OCI-LY1 (cell line): ENCODE results near the gene GPATCH4.

Experiments used
- H2AFZ ChIP-seq: fragments of 200-600 bp; sonication (generic), shearing (Covaris generic); 2 replicates; pipeline ENCODE4 v1.6.0; 2014; ENCODE audit warnings: antibody characterized with exemption, mild to moderate bottlenecking, low read length
- H3F3A ChIP-seq: fragments of 200-600 bp; sonication (generic), shearing (Covaris generic); 2 replicates; pipeline ENCODE4 v1.6.0; 2014; ENCODE audit warnings: mild to moderate bottlenecking, antibody characterized with exemption, low read length, moderate library complexity; ENCODE audit not compliant: insufficient read depth
- H3K27ac ChIP-seq: fragments of 200-600 bp; sonication (generic); 2 replicates; pipeline ENCODE4 v1.5.1; 2014; ENCODE audit warnings: low read length, mixed run types, mild to moderate bottlenecking, low read depth; ENCODE audit not compliant: poor library complexity, severe bottlenecking
- H3K27me3 ChIP-seq: fragments of 200-600 bp; sonication (generic); 2 replicates; pipeline ENCODE4 v1.6.0; 2014; ENCODE audit warnings: antibody characterized with exemption, mild to moderate bottlenecking, low read length, moderate library complexity; ENCODE audit not compliant: insufficient read depth
- H3K36me3 ChIP-seq: fragments of 200-600 bp; sonication (generic); 2 replicates; pipeline ENCODE4 v1.6.1; 2014; ENCODE audit warnings: mild to moderate bottlenecking, antibody characterized with exemption, low read length, moderate library complexity, mixed read lengths; ENCODE audit not compliant: insufficient read depth
- H3K4me1 ChIP-seq: fragments of 200-600 bp; sonication (generic); 2 replicates; pipeline ENCODE4 v1.5.1; 2014; ENCODE audit warnings: mild to moderate bottlenecking, low read length, moderate library complexity; ENCODE audit not compliant: insufficient read depth, severe bottlenecking
- H3K4me2 ChIP-seq: fragments of 200-600 bp; sonication (generic), shearing (Covaris generic); 2 replicates; pipeline ENCODE4 v1.6.1; 2014; ENCODE audit warnings: low read length
- H3K4me3 ChIP-seq: fragments of 200-600 bp; sonication (generic); 2 replicates; pipeline ENCODE4 v1.5.1; 2014; ENCODE audit warnings: low read length, low read depth, mild to moderate bottlenecking, mixed read lengths; ENCODE audit not compliant: poor library complexity, severe bottlenecking
- H3K79me2 ChIP-seq: fragments of 200-600 bp; shearing (Covaris generic); 2 replicates; pipeline ENCODE4 v1.6.1; 2016; ENCODE audit warnings: mixed run types, low read length, mixed read lengths; ENCODE audit not compliant: insufficient read depth
- H3K9ac ChIP-seq: fragments of 200-600 bp; sonication (generic), shearing (Covaris generic); 2 replicates; pipeline ENCODE4 v1.6.1; 2014; ENCODE audit warnings: mild to moderate bottlenecking, low read length, mixed read lengths
- H3K9me2 ChIP-seq: fragments of 200-600 bp; sonication (generic), shearing (Covaris generic); 2 replicates; pipeline ENCODE4 v1.6.1; 2014; ENCODE audit warnings: low read depth, mild to moderate bottlenecking, low read length, mixed read lengths
- H3K9me3 ChIP-seq: fragments of 200-600 bp; shearing (Covaris generic); 2 replicates; pipeline ENCODE4 v1.6.1; 2014; ENCODE audit warnings: low read length, mixed read lengths
- H4K20me1 ChIP-seq: fragments of 200-600 bp; sonication (generic), shearing (Covaris generic); 2 replicates; pipeline ENCODE4 v1.6.0; 2016; ENCODE audit warnings: mild to moderate bottlenecking, low read length; ENCODE audit not compliant: insufficient read depth
- EZH2 ChIP-seq: fragments of 200-600 bp; sonication (generic), shearing (Covaris generic); IDR thresholded peaks from 2 replicates; pipeline ENCODE4 v1.8.0; 2017; ENCODE audit warnings: borderline replicate concordance, mixed run types, mild to moderate bottlenecking, antibody characterized with exemption, low read length, moderate library complexity, mixed read lengths
- TF ChIP-seq, protein P1 (sequence below): fragments of 200-600 bp; sonication (generic), shearing (Covaris generic); IDR thresholded peaks from 2 replicates; pipeline ENCODE4 v1.5.1; 2017; ENCODE audit warnings: mild to moderate bottlenecking, antibody characterized with exemption, low read length, moderate library complexity, mixed read lengths

GPATCH4 gene

DNA sequence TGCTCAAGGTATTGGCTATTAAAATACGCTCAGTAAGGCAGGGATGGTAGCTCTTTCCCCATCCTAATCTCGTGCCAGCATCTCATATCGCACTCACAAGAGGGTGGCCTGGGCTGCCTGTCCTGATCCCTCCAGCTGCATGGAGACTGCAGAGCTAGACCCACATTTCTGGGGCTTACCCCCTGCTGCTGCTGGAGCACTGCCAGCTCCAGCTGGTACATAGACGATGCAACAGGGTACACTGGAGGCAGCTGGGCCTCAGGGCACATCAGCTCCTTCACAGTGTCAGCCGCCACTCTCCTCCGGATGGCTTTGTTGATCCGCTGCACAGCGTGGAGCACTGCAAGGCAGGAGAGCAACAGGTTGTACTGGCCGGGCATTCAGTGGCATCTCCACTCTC is 44.9 kb downstream of the GPATCH4 start:
- no peak overlapping the region for H2AFZ ChIP-seq
- no peak overlapping the region for H3K27ac ChIP-seq
- no peaks in the 10 kb centered on the region for H3K9me2 ChIP-seq
- no peaks in the 10 kb centered on the region for H3K4me1 ChIP-seq
- H3K27me3 ChIP-seq, result no peaks in the 10 kb centered on the region
- no peaks in the 10 kb centered on the region for H3K79me2 ChIP-seq
- TF ChIP-seq EZH2, result no peak
- TF ChIP-seq, protein P1, sequence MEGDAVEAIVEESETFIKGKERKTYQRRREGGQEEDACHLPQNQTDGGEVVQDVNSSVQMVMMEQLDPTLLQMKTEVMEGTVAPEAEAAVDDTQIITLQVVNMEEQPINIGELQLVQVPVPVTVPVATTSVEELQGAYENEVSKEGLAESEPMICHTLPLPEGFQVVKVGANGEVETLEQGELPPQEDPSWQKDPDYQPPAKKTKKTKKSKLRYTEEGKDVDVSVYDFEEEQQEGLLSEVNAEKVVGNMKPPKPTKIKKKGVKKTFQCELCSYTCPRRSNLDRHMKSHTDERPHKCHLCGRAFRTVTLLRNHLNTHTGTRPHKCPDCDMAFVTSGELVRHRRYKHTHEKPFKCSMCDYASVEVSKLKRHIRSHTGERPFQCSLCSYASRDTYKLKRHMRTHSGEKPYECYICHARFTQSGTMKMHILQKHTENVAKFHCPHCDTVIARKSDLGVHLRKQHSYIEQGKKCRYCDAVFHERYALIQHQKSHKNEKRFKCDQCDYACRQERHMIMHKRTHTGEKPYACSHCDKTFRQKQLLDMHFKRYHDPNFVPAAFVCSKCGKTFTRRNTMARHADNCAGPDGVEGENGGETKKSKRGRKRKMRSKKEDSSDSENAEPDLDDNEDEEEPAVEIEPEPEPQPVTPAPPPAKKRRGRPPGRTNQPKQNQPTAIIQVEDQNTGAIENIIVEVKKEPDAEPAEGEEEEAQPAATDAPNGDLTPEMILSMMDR, result no peak
- H3F3A ChIP-seq, result no peaks in the 10 kb centered on the region
- no peak overlapping the region for H3K4me3 ChIP-seq
- H3K36me3 ChIP-seq, result no peaks in the 10 kb centered on the region
- H4K20me1 ChIP-seq, result no peaks in the 10 kb centered on the region
- H3K9me3 ChIP-seq, result no peaks in the 10 kb centered on the region
- no peak overlapping the region for H3K9ac ChIP-seq
- no peak overlapping the region for H3K4me2 ChIP-seq

DNA sequence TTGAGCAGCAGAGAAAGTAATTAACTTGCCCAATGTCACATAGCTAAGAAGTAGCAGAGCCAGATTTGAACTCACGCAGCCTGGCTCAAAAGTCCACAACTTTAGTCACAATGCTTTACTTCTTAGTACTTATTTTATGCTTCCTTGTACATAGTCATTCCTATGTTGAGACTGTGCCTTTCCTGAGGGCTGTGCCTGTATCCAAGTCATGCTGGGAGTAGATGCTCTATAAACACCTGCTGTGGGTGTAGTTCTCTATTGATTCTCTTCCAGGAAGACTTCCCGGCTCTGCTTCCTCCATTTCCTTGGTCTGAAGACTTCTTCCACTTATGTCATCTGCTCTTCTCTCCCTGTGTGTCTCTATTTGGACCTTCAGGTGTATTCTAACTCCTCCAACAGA is 45.6 kb downstream of the GPATCH4 start:
- Histone ChIP-seq H3K4me2 (no peak overlapping the region), H3K4me3 (no peak overlapping the region), H3K36me3 (no peaks in the 10 kb centered on the region), H3K9me3 (no peaks in the 10 kb centered on the region), H2AFZ (no peak overlapping the region), H3K9me2 (no peaks in the 10 kb centered on the region), H4K20me1 (no peaks in the 10 kb centered on the region), H3K4me1 (no peaks in the 10 kb centered on the region), H3K27ac (no peak overlapping the region), H3K27me3 (no peaks in the 10 kb centered on the region), H3K79me2 (no peaks in the 10 kb centered on the region), H3K9ac (no peak overlapping the region), H3F3A (no peaks in the 10 kb centered on the region)
- TF ChIP-seq, protein P1, result no peak
- no peak for TF ChIP-seq EZH2

DNA sequence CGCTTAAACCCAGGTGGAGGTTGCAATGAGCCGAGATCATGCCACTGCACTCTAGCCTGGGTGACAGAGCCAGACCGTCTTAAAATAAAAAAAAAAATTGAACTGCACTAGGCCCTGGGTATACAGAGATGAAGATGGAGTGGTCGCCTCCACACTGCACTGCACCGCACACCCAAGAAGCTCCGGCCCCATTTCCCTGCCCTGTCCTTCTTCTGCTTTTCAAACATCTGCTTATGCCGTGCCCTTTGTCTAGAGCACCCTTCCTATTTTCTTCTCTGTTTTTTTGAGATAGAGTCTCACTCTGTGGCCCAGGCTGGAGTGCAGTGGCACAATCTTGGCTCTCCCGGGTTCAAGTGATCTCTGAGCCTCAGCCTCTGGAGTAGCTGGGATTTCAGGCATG is 46.3 kb downstream of the GPATCH4 start:
- Histone ChIP-seq H4K20me1 (no peaks in the 10 kb centered on the region), H3K79me2 (no peaks in the 10 kb centered on the region), H3K27me3 (no peaks in the 10 kb centered on the region), H3K4me2 (no peak overlapping the region), H3K9me2 (no peaks in the 10 kb centered on the region), H3K4me3 (no peak overlapping the region), H3K9me3 (no peaks in the 10 kb centered on the region), H3F3A (no peaks in the 10 kb centered on the region), H3K4me1 (no peaks in the 10 kb centered on the region), H3K27ac (no peak overlapping the region), H3K9ac (no peak overlapping the region), H3K36me3 (no peaks in the 10 kb centered on the region), H2AFZ (no peak overlapping the region)
- no peak for TF ChIP-seq EZH2
- TF ChIP-seq, protein P1, result no peak
